DLD1 (cell line): ENCODE measurements around the gene NUP210L.

ENCODE experiments used
- in situ Hi-C: cut with HindIII; loops from 2 replicates; pipeline ENCODE4 v1.10.0; 2017; ENCODE audit warnings: low sequenced_read_pairs

NUP210L gene

GRCh38 chr1:153968000-153968363 is 186.9 kb downstream of the NUP210L start:
- in situ Hi-C loops = no loop called here

DNA sequence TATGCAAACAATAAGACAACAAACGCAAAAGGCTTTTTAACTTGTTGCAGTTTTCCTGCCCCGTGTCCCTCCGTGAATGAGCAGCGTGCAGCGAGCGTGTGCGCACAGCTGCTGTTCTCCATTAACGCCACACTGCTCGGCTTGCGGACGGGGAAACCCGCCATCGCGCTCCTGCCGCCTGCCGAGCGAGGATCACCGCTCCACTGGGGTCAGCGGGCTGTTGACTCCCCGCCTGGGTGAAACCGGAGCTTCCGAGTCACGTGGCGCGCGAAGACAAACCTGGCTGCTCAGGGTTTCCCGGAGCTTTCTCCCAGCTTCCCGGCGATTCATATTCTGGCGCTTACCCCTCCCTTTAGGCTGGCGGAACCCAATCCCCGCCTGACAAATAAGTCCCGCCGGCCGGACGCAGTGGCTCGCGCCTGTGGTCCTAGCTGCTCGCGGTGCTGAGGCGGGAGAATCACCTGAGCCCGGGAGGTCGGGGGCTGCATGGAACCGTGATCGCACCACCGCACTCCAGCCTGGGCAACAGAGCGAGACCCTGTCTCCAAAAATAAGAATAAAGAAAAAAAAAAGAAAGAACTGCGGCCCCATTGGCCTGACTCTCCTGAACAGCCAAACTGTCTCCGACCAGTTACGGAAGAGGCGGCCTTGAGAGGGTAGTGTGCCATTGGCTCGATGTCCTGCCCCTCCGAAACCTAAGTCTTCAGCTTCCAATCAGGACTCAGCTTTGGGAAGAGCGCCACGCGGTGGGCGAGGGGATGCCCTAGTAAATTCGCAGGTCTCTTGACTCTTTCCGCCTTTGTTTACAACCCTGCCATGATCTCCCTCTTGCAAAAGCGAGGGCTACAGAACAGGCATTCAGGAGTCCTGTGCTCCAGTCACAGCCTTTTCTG is 187.5 kb downstream of the NUP210L start, which contains the start of gene CREB3L4:
TSS of gene CREB3L4 (plus strand) at position 796 of the 893 bp plus-strand sequence. CDS start 624 bp downstream, outside the sequence.
- in situ Hi-C loops = no loop called here

DNA sequence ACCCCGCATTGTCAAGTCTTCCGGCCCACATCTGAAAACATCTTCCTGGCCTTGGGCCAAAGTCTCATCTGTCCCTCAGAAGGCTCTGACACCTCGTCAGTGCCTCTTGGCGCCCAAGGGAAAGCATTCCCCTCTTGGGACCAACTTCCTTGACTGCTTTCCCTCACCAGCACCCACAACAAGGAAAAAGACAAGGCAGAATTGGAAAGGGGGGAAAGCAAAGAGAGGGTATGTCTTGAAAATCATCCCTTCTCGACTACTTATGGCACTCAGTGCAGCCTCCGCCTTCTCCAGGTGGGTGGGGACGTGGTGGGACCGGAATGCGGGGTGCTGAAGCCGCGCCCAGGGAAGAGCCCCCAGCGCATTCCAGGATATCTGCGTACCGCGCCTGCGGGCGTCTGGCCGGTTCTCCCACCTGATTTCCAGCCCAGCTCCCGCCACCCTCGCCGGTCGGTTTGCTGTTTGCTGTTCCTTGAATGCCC is 191.0 kb downstream of the NUP210L start:
- in situ Hi-C loops = no loop called here

GRCh38 chr1:153963030-153963849 is 191.6 kb downstream of the NUP210L start, which contains the start of gene SLC39A1:
Gene SLC39A1, minus strand, starts transcription at chr1:153963537. Its CDS starts 822 bp downstream, at chr1:153962715.
- in situ Hi-C loops = no loop called here

GRCh38 chr1:153962088-153963029 is 192.5 kb downstream of the NUP210L start:
- in situ Hi-C loops = no loop called here

- in situ Hi-C loops = no loop called here
These were observed 193.5 kb downstream of the NUP210L start for GRCh38 chr1:153961421-153961820.

DNA sequence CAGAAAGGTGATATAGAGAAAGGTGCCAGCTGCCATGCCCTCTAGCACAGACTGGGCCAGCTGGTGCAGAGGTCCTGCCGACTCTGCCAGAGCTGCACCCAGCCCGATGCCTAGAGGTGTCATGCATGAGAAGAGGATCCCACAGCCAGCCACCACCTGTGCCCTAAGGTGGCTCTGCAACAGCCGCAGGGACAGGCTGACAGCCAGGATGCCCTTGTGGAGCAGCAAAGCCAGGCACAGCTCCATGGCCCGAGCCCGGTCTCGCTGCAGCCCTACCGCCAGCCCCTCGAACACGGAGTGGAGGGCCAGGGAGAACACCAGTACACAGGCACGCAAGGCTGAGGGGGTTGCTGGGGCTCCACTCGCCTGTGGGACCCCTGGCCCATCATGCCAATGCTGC is 194.7 kb downstream of the NUP210L start:
- in situ Hi-C loops = no loop called here

DNA sequence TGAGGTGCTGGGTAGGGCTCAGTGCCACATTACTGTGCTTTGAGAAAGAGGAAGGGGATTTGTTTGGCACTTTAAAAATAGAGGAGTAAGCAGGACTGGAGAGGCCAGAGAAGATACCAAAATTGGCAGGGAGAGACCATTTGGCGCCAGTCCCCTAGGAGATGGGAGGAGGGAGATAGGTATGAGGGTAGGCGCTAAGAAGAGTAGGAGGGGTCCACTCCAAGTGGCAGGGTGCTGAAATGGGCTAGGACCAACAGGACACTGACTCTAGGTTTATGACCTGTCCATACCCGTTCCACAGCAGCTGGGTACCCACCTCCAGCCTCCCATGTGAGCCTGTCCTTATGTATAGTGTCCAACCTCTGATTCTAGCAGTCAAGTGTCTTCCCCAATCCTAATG is 195.4 kb downstream of the NUP210L start:
- in situ Hi-C loops = no loop called here

- in situ Hi-C loops = no loop called here
These were observed 196.0 kb downstream of the NUP210L start for GRCh38 chr1:153958961-153959260.

GRCh38 chr1:153958111-153958960 is 196.5 kb downstream of the NUP210L start, which contains the start of gene CRTC2:
Gene CRTC2, minus strand, starts transcription at chr1:153958612. Its CDS starts 115 bp downstream, at chr1:153958497.
- in situ Hi-C loops = no loop called here

GRCh38 chr1:153957744-153958110 is 197.1 kb downstream of the NUP210L start:
- in situ Hi-C loops = no loop called here

GRCh38 chr1:153956997-153957715 is 197.7 kb downstream of the NUP210L start:
- in situ Hi-C loops = no loop called here

GRCh38 chr1:153954826-153955225 is 200.0 kb downstream of the NUP210L start:
- in situ Hi-C loops = no loop called here

GRCh38 chr1:153953859-153954365 is 201.0 kb downstream of the NUP210L start:
- in situ Hi-C loops = no loop called here

- in situ Hi-C loops = no loop called here
These were observed 203.1 kb downstream of the NUP210L start for GRCh38 chr1:153951801-153952200.

DNA sequence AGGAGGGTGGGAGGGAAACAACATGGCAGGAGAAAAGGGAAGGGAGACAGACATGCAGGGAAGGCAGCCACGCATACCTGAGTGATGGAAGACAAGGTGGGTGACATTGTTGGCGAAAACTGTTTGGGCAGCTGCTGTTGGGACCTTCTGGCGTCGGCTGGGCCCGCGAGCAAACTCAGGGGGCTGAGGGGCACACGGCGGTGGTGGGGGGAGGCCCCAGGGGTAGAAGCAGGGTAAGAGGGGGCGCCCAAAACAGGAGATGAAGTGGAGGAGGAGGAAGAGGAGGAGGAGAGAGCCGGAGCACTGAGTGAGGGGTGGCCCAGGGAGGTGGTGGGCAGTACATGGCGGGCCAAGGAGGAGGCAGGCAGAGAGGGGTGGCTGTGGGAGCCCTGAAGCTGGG is 203.7 kb downstream of the NUP210L start:
- in situ Hi-C loops = no loop called here

DNA sequence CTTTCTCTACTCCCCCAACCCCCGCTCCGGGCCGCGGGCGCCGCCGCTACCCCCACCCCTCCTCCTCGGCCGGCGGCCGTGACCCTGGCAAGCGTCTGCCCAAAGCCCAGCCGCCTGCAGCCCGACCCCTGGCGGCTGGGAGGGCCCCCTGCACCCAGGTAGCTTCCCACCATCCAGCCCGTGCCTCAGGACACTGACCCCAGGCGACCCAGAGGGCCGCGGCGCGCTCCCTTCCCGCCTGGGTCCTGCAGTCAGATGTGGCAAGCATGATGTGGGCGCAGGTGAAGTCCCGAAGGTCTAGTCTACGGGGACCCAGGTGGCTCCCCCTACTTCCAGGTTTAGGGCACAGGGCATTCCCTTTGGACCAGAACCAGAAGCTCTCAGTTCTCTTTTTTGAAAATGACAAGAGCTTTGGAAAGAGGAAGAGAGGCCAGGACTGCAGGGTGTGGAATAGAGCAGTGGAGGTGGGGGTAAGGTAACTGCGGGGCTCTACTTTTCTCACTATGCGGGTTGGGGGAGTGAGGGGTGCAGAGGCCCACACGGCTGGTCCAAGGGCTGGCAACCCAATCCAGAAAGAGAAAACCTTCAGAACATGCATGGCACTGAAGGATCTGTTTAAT is 208.1 kb downstream of the NUP210L start, which contains the start of gene DENND4B:
TSS of gene DENND4B (minus strand) at position 97 of the 620 bp plus-strand sequence. CDS start 2,344 bp downstream, outside the sequence.
- in situ Hi-C loops = no loop called here
